EH (cell line): ENCODE measurements around the gene PLEKHH3.

Experiments
- DNase-seq: peaks from one replicate; pipeline ENCODE4 v3.0.0-alpha.2; 2015; ENCODE audit warnings: low read depth

PLEKHH3 gene

DNA sequence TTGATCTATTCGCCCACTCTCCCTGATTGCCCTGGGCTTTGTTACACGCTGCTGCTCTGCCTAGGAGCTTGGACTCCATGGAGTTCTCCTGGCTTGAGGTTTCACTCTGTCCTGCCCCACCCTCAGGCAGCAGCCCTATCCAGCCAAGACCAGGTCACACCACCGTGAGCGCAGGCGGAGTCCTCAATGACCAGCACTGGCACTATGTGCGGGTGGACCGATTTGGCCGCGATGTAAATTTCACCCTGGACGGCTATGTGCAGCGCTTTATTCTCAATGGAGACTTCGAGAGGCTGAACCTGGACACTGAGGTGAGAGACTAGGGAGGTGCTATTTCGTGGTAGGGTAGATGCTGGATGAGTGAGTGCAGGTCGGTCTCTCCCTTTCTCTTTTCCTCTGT, 9.0 kb upstream of the PLEKHH3 start:
- no peak for DNase-seq

DNA sequence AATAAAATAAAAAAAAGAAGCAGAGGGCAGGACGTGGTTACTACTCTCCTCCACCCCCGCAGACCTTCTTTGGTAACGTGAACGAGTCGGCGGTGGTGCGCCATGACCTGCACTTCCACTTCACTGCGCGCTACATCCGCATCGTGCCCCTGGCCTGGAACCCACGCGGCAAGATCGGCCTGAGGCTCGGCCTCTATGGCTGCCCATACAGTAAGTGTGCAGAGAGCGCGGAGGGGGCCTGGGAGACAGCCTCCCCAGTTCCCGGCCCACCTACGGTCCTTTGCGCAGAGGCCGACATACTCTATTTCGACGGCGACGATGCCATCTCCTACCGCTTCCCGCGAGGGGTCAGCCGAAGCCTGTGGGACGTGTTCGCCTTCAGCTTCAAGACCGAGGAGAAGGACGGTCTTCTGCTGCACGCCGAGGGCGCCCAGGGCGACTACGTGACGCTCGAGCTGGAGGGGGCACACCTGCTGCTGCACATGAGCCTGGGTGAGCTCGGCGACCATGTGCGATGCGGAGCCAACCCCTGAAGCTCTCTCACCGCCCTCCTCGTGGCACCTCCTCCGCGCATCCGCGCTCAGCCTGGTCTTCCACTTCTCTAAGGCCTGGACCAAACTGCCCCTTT, 8.2 kb upstream of the PLEKHH3 start:
- no peak for DNase-seq

DNA sequence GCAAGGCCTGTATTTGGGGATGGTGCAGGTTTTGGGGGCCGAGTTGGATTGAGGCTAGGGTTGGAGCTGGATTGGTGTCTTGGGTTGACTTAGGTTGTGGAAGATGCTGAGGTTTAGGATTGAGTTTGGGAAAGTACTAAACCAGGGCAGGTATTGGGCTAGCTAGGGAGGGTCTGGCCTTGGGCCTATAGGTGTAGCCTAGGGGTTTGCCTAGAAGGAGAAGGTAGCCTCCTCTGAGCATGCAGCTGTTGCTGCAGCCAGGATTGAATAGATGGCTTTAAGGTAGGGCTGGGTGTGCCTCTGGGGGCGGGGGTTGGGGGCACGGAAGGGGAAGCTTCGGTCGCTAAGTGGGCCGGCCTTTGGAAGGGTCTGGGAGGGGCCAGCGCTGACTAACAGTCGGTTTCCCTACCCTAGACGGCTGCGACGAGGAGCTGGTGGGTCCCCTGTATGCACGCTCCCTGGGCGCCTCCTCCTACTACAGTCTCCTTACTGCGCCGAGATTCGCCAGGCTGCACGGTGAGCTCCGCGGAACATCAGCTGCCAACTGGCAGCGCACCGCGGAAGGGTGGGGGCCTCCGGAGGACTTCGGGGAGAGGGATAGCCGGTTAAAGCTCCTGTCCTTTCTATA, 6.7 kb upstream of the PLEKHH3 start:
- peak; percentile 42 for DNase-seq

DNA sequence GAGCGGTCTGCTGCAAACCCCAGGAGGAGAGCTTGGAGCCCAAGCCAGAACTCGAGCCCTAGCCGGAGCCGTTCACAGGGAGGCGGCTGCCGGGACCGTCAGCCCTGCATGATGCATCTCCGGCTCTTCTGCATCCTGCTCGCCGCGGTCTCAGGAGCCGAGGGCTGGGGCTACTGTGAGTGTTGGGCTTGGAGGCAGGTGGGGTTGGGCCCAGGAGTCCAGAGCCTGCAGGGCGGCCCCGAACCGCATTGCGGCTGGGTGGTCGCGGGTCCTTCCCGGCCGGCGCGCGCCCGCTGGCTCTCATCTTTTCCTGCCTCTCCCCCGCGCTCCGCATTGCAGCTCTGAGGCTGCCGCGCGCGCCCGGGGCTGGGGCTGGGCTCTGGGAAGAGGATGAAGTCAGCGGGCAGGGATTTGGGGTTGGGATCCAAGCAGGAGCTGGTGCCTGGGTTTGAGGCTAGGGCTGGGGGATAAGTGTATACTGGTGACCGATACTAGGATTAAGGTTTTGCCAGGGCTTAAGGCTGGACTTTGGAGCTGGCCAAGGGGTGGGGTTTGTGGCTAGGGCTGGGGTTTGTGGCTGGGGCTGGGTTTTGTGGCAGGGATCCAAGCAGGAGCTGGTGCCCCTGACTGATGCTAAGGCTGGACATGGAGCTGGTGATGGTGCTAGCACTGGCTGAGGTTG, 6.1 kb upstream of the PLEKHH3 start:
- DNase-seq: peak; percentile 61

DNA sequence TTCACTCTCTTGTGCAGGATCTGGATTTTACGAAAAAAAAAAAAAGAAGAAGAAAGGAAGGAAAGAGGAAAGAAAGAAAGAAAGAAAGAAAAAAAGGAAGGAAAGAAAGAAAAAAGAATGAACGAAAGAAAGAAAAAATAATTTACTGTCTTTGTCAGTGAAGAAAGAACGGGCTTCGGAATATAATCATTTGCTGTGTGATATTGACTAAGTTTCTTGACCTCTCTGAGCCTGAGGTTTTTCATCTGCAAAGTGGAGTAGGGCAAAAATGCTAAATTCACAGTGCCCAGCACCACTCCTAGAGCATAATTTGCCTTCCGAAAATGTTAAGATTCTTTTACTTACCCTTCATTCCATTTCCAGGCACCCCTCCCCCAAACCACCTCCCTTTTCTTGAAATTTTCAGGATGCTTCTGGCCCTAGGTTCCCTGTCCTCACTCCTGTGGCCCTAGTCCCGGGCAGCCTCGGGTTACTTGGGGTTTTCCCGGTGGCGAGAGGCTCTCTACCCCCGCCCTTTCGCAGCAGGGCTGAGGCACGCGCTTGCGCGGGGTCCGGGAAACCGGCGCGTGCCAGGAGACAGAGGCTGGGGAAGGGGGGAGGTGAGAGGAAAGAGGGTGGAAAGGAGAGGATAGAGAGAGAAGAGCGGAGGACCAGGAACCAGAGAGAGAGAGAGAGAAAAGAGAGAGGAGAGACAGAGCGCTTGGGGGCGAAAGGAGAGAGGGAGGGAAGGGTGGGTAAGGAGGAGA, 5.4 kb upstream of the PLEKHH3 start, which contains the start of gene CNTNAP1:
Gene CNTNAP1 (plus strand): TSS at position 556 of the 746 bp plus-strand sequence. CDS start 299 bp downstream, outside the sequence.
- DNase-seq: peak; percentile 87

DNA sequence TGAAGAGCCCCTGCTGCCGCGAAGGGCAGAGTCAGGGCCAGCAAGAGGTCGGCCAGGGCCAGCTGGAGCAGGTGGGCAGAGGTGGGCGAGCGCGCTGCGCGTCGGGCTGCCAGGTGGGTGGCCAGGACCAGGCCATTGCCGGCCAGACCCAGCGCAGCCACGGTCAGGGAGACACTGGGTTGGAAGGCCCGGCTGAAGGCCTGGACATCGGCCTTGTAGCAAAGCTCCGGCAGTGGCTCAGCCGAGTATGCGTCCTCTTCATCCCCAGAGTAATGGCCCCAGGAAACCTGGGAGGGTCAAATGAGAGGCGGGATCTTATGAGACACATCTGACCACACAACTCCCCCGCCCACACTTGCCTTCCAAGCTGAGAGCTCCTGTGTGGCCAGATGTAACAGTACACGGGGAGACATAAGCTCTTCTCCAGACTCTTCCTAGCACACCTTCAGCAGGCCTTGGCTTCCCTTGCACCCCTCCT, 3.6 kb upstream of the PLEKHH3 start:
- DNase-seq: peak; percentile 18

DNA sequence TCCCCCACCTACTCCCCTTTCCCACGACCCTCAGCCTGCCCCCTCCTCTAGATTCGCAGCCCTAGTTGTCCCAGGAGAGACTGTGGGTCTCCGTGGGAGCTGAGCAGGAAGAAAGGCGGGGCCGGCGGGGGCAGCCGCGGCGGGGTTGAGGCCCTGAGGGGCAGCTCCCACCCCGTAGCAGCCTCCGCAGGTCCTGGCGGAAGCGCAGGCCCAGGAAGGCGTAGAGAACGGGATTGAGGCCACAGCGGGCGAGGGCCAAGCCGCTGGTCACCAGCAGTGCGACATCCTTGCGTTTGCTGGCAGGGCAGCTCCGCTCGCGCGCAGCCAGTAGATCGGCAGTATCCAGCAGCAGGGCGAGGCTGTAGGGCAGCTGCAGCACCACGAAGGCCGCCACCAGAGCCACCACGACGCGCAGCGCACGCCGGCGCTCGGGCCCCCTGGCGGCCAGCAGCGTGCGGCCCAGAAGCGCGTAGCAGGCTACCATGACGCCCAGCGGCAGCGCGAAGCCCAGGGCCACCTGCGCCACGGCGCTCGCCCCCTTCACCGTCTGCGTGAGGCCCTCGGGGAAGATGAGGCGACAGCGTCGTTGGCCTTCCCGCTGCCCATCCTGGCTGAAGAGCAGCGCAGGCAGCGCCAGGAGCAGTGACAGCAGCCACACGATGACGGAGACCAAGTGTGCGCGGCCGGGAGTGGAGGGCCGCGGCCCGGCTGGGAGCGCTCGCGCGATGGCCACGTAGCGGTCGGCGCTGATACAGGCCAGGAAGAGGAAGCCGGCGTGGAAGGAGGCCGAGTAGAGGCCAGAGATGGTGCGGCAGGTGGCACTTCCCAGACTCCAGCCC, 2.9 kb upstream of the PLEKHH3 start:
- peak; percentile 81 for DNase-seq

DNA sequence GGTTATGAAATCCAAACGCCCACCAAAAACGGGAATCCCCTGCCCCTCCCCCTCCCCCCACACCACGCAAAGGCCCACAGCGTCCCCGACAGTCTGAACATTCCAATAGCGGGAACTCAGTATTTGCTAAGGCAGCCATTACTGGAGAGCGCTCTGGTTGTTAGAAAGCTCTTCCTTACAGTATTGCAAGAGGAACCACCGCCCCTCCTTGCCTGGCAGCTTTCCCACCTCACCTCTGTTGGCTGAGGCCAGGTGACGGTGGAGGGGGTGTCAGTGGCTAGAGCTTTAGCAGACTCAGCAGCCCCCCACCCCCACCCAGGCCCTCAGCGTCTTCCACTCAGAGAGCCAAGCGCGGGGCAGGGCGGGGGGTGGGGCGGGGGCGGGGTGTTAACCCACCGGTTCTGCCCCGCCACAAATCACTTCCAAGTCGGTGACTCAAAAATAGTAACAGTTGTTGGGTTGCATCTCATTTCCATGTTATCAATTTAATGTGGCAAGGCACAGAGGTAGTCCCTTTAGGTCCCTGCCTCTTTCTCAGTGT, 2.2 kb upstream of the PLEKHH3 start:
- peak; percentile 39 for DNase-seq

DNA sequence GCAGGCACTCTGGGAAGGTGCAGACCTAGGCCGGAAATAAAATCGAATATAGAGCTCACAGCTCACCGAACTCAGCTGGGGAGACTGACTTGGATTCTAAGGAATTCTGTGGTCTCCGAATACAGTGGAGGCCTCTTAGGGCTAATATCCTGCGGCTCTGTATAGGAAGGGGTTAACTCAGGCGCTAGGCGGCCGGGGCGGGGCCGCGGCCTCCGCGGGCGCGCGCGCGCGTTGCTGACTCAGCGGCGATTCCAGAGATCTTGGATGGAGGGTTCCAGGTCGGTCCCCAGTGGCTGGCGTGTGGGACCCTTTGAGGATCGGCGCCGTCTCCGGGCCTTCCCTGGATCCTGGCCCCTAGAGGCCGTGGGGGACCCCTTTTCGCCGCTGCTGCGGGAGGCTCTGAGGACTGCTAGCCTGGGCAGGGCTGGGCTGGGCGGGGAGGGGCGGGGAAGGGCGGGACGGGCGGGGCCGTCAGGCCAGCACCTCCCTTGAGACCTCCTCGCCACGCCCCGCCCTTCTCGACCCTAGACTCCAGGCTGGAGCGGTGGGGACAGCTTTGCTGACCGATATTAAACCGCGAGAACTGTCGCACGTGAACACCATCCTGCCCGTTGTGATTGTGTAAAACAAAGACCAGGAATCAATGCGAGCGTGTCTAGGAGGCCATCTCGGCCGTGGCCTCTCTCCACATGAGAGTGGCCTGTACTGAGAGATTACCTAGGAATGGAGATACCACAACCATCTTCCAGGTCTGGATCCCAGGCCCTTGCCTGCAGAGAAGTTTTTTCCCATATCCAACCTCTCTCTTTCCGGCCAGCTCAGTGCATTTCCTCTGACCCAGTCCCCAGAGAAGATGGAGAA, 1.4 kb upstream of the PLEKHH3 start:
- DNase-seq: peak; percentile 94

DNA sequence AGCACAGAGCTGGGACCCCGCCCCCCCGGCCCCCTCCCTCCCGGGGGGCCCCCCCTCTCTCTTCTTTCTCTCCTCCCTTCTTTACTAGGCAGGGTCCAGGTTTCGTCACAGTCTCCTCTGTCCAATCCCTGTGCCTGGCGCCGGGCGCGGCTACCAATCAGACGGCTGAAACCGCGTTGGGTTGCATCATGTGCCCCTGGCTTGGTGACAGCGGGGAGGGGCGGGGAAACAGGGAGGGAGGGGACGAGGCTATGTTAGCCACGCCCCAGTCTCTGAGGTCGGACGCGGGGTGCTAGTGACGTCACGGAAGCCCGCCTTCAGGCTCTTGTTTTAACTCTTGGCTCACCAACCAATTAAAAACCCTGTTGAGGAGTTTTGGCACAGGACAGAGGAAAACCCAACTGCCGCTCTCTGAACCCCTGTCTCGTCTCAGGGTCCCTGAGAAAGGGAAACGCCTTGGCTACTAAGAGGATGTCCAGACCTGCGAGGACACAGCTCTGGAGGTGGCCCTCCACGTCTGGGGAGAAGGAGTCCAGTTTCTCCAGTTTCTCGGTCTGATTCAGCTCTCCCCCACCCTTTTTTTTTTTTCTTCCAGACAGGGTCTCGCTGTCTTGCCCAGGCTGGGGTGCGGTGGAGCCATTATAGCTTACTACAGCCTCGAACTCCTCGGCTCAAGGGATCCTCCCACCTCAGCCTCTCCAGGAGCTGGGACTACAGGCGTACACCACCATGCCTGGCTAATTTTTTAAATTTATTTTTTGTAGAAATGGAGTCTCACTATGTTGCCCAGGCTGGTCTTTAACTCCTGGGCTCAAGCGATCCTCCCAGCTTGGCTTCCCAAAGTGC, 441 bp upstream of the PLEKHH3 start:
- peak; percentile 99 for DNase-seq

DNA sequence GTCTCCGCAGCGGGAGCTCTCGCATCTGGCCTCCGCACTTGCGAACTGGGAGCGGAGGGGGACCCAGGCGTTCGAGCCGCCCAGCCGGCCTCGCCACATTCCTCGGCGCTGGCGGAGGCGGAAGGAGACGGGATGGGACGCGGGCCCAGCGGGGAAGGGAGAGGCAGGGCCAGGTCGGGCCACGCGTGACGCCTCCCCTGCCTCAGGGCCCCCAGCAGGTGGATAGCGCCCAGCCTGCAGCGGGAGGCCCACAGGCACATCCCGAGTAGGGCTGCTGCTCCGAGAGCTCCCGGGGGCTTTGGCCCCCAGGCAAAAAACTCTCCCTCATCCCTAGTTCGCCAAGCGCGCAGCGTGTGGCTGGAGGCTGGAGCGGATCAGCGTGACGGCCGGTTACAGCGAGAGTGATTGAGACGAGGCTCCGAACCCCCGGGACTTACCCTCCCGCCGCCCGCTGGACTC, 800 bp downstream of the PLEKHH3 start:
- peak; percentile 58 for DNase-seq

DNA sequence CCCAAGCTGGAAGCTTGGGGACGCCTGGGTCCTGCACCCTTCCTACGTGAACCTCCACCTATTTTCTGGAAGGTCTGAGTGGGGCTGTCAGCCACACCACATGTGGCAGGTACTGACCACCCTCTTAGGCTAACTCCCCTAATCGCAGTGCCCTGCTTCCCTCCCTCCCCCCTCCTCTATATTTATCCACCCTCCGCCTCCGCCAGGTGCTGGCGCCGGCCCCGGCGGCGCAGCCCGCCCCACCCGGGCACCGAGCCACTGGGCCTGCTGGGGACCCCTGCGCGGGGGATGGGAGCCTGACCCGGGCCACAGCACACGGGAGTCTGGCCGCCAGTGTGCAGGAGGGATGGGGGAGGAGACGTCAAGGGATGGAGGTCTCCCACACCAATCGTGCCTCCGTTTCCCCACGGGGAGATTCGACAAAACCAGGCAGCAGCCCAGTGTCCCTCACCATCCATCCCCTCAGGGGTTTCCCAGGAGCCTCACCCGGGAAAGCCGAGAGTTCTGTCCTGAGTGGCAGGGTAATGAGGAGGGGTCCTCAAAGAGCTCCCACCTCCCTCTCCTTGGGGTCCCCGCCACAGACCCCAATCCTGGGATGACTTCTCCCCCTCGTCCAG, 1.3 kb downstream of the PLEKHH3 start:
- DNase-seq: no peak

DNA sequence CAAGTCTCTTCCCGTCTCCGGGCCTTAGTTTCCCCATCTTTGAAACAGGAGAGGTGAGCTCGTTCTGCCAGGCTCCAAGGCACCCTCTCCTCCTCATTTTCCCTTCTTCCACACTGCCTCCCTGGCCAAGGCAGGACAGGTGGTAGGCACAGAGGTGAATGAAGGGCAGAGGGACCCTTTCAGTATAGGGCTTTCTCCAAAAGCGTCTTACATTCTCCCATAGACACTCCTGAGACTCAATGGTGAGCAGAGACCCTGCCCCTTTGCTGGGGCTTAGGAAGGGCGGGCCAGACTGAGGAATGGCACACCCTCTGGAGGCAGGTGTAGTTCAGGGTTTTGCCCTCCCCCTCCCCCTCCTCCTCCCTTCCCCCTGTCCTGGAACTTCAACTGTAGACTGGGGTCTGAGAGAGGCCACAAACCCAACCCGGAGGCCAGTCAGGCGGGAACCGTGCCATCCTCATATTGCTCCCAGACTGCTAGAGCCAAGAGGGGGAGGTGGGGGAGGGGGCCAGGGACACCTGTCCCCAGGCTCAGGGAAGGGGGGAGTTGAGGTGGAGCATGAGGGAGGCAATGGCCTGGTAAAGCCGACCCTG, 1.9 kb downstream of the PLEKHH3 start:
- DNase-seq: no peak

DNA sequence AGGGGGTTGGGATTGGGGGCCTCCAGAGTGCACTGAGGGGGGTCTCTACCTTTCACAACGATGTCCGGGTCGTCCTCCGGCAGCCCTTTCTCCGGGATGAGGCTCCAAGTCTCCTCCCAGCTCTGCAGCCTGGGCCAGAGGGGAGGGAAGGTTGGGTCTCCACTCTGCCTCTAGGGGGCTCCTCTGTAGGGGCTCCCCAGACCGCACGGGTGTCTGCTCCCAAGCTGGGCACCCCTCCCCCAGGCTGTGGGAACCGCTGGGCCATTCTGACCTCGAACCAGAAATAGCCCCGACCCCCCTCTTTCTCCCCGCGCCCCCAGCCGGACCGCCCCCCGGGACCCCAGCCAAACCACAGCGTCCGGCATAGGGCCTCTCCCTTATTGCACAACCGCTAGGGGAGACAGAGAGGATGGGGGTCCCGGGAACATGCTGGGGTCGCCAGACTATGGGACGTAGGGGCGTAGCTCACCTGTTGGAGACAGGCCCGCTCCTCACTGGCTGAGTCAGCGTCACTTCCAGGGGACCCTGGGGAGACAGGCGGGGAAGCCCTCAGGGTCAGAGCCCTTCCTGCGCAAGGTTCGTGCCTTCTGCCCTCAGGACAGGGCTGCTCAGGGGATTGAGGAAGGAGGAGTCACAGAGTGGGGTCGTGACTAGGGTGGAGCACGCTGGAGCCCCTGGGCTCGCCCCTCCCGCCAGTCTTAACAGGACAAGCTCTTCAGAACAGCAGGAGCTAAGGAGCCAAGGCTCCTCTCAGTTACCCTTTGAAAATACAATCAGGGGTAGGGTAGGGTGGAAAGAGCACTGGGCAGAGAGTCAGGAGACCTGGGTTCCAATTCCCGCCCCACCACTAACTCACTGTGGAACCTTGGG, 2.7 kb downstream of the PLEKHH3 start:
- DNase-seq: peak; percentile 79

DNA sequence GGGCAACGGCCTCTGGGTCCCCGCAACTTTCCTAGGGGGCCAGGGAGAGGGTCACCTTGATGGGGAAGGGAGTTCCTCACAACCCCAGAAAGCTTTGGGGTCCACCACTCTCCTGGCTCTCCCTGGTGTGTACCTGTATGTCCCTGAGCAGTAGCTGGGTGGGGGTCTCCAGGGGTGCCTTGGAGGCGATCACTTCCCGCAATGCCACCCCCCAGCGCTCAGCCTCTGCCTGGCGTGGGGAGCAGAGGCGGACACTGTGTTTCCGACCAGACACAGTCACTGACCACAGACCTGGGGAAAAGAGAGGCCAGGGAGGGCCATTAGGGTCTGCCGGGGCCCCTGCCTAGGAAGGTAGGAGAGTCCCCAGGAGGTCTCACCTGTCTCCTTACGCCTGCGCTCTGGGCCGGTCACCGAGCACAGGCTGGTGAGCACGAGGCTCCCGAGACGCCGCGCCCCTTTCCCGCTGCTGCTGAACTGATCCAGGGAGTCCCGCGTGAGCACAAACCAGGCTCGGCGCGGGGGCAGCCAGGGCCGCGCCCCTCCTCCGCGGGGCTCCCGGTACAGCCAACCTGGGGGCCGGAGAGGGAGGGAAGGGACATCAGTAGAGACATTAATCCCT, 3.4 kb downstream of the PLEKHH3 start:
- DNase-seq: no peak

DNA sequence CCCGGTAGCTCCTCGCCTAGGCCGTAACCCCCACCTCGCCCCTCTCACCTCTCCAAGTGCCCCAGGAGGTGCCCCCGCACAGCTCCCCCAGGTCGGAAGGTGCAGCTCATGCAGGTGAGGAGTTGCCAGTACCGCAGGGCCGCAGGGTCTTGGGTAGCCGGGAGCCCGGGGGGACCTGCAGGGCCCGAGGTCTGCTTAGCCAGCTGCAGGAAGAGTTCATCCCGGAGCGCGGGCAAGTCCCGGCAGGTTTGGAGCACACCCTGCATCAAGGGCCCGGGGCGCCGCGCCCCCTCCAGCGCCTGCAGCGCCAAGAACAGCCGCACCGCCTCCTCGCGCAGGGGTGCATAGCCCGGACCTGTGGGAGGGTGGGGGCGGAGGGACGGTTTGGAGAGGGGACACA, 4.8 kb downstream of the PLEKHH3 start:
- no peak for DNase-seq
